Activated CD8-positive, alpha-beta memory T cell treated with anti-CD3 and anti-CD28 coated beads, Interleukin-2, amount 50 U/mL, for 4 hours (primary cell): ENCODE measurements around the gene HDAC4.

ENCODE experiments used
- DNase-seq: peaks from one replicate; pipeline ENCODE4 v3.0.0-alpha.2; 2020

HDAC4 gene

DNA sequence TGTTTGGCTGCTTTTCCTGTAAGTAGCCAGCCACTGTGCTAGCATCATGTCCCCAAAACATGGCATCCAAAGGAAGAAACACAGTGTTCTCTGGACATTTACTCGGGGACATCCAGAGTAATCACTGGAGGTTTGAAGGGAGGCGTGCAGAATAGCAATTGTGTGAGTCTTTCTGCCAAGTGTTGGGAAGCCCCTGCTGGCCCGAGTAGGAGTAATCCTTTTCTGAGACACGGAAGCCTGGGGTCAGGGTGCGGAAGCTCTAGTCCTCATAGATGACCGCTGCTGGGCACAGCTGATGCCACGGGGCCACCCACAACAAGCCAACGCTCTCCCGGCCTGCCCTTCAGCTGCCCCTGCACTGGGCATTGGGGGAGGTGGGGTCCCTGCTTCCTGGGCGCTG, 24.8 kb upstream of the HDAC4 start:
- DNase-seq: no peak

DNA sequence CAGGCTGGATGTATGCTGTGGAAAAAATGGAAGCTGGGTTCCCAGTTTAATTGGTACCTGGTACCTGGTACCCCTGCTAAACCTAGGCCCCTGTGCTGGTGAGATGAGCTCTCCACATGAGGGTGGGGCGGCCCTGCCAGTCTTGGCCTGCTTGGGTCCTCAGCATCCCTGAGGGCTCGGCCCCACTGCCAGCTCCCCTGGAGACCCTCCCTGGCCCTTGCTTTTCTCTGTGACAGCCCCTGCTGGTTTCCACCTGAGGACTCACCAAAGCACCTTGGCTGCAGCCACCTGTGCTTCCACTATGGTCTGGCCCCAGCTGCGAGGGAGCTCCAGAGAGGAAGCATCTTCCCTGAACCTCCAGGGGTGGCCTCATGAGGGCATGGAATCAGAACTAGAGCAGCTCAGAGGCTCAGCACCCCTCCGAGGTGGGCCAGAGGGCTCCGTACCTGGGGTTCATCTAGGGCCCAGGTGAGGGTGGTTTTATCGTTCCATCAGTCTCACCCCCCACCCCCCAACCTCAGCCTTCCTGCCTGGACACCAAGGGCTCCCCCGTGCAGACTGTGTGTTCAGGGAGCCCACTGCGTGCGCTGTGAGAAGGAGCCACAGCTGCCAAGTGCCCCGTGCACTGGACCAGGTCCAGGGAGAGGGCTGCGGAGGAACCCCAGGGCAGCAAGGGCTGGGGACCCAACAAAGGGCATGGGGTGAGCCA, 23.7 kb upstream of the HDAC4 start:
- DNase-seq: no peak

DNA sequence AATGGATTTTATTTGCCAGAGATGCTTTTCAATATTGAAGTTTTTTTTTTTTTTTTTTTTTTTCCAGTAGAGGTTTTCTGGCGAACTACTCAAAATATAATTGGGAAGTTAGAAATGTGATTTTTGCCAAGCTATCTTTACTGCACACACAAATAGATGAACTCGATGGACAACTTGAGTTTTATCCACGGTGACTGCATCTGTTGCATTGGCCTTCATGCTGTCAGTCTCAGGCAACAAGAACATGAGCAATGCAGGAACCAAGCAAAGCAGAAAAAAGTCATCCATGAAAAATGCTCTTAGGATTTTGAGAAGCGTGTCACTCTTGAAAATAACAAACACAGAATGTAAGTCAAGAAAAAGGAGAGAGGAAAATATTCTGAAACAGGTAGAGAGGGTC, 22.7 kb upstream of the HDAC4 start:
- no peak for DNase-seq

DNA sequence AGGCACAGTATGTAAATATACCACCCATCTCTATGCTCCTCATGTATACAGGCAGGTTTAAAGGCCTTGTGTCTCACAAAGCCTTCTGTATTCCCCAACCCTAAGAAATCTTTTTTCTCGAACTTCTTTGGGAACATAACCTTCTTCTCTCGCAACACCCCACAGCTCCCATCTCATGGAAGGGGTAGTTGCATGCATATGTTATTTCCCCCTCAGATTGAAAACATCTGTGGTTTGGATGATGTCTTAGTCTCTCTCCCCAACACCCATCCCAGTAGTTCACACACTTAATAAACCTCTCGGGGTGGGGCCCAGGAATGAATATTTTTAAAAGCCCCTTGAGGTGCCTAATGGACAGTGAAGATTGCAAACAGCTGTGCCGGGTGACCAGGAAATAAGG, 21.0 kb upstream of the HDAC4 start:
- no peak for DNase-seq

DNA sequence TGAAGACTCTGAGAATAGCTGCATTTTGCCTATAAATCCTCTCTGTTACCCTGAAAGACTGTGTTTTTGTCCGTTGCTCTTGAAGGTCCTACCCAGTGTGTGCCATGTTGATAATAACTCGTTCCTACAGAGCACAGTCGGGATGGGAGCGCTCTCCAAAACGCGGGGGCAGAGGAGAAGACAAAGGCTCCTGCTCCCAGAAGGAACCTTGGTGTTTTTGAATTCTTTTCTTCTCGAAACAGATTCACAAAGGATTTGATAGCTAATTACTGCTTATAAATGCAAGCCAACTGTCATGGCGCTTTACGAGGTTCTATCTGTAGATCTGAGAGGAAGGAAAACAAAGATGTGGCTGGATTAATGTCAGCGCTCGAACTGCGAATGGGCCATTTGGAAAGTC, 19.3 kb upstream of the HDAC4 start:
- no peak for DNase-seq

GRCh38 chr2:239418918-239419317, 18.1 kb upstream of the HDAC4 start:
- no peak for DNase-seq

DNA sequence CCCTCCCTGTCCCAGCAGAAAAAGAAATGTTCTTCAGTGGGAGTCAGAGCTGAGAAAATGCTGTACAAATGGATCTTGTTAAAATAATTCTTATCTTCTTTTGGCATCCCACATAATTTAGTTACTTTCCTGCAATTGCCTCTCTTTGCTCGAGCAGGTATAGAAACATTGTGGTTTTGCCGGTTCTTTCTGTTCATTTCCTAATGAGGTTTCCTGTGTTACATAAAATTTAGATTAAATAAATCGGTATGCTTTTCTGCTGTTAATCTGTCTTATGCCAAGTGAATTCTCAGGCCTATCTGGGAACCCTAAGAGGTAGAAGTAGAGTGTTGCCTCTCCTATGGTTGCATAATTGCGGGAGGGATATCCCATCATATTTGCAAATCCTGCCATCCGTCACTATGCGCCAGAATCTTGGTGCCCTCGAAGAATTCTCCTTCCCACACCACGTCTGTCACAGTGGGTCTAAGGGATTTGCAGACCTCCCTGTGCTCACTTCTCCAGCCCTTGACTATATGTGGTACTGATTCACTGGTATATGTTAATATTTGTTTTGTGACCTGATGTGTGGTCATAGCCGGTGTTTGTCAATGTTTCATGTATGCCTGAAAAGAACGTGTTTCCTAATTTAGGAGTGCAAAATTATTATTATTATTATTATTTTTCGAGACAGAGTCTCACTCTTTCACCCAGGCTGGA, 12.2 kb upstream of the HDAC4 start:
- no peak for DNase-seq

DNA sequence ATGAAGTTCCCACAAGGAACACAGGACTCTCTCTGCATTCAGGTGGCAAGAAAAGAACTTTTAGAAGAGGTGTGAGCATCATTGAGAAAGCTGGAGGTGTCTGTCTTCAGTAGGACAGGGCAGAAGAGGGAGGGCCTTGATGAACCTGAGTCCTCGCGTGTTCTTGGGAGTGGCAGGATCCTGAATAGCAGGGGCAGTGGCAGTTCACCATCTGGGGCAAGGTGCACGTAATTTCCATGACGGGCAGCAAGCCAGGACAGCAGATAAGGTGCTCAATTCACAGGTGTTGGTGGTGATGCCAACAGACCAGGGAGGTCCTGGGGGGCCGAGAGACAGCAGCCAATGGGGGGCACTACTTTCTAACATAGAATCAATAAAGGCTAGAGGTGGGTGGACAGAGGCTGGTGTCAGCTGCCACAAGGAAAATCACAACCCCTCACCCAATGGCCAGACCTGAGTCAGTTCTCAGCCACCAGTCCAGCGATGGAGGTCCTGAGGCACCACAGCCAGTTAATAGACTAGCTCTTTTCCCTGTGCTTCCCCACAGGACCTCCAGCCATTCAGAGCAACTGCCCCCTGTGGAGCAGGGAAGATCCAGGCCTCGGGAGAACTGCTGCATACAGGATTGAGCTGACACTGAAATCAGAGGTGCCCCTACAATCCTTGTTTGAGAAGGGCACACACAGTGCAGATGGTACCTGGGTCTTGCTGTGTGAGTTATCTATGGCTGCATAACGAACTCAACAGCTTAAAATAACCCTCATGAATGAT, 10.9 kb upstream of the HDAC4 start:
- no peak for DNase-seq

GRCh38 chr2:239411117-239411516, 10.3 kb upstream of the HDAC4 start:
- DNase-seq: no peak

- DNase-seq: no peak
Measured at GRCh38 chr2:239409976-239410375, 9.2 kb upstream of the HDAC4 start.

DNA sequence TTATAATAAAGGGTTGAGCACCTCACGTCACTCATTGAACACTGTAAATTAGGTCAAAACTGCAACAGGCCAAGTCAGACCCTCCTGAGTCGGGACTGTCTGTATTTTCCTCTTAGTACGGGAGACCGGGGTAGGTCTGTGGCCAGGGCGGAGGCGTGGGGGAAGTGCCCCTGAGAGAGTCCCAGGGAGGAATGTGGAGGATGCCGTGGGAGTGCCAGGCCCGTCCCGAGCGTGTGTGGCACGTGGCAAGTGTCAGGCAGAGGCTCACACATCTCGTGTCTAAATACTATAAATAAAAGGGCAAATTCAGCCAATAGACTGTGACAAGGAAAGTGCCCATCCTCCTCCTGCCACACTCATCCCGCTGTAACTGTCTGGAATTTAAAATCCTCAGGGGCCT, 6.3 kb upstream of the HDAC4 start:
- DNase-seq: no peak

DNA sequence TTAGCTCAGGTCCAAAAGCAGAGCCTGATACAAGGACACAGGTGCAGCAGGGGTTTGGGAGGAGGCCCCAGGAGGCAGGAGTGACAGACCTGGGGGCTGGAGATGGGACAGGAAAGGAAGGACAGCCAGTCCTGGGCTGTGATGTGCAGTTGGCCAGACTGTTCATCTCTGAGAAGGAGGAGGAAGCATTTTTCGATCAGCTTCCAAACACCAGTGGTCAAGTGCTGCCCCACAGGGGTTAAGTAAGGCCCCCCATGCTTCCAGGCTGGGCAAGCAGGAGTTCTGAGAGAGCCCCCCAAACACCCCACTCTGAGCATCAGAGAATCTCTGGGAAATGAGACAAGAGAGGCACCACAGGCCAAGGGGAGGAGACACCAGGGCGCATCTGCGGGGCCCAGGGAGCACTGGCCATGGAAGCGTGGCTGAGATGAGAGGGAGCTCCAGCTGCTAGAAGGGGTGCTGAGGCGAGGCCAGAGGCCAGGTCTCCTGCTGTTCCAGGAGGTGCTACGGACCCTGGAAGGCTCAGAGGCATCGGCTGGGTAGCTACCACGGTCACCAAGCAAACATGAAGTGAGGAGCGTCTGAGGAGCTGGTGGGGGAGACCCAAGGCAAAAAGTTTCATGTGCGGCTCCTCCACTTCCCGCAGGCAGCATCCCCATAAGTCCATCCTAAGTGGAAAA, 5.6 kb upstream of the HDAC4 start:
- no peak for DNase-seq

DNA sequence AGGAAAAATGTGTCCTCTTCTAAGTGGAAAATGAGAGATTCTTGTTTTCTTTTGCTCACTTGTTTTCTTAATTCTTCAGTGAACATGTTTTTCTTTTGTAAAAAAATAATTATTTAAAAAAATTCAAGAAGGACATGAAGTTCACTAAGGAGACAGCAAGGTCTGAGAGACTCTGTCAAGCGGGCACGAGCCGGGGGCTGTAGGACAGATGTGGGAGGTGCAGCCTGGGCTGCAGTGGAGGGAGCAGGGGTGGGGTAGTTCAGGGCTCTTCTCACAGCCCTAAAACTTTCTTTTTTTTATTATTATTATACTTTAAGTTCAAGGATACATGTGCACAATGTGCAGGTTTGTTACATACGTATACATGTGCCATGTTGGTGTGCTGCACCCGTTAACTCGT, 4.3 kb upstream of the HDAC4 start:
- DNase-seq: no peak

GRCh38 chr2:239402666-239403065, 1.8 kb upstream of the HDAC4 start:
- DNase-seq: no peak

- no peak for DNase-seq
Measured at GRCh38 chr2:239401881-239402233, 1.0 kb upstream of the HDAC4 start.

DNA sequence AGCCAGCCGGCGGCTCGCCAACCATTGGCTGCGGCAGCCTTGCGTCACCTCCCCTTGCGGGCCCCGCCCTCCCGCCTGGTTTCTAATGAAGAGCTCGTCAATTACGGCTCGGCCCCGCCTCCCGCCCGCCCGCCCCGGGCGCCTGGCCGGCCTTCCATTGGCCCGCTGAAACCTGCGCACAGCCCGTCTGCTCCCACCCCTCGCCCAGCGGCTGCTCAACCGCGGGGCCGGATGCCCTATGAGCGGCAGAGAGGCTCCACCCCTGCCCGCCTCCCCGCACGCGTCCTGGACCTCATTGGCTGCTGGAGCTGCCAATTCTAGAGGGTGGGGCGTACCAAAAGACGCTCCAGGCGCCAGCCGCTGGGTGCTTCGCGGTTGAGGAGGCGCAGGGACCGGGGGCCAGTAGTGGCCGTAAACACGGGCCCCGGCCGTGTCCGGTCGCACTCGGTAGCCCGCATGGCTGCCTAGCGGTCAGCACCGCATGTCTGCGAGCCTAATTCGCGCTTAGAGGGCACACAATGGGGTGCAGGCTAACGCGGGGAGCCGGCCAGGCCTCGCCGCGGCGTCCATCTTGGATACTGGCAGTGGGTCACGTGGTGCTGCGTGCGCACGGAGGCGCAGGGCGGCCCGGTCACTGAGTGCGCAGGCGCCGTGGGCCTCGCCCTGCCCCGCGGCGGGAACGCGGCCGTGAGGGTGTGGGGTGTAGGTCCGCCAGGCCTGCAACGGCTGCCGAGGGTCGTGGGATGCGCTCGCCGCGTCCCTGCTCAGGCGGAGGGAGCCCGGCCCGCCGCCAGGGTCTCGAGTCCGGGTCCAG, 454 bp upstream of the HDAC4 start:
- peak; percentile 100 for DNase-seq

- DNase-seq: no peak
Measured at GRCh38 chr2:239399921-239400595, 762 bp downstream of the HDAC4 start.

DNA sequence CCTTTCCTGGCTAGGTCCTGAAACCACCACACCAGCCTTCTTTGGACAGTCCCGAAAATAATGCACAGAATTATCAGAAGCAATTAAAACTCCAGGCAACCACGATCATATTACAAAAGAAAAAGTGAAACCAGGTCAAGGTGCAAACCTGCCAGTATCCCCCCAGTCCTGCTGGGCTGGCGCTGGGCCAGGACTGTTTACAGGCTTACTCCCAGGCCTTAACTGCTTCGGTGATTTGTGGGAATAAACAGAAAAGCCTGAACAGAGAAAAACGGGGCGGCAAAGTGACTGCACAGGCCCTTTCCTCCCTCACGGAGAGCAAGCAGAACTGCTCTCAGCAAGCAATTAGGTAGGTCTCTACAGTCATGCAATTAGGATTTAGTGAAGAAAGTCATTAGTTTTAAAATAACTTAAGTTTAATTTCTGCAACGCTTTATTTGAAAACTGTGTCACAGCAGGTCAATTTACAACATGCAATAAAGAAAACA, 1.3 kb downstream of the HDAC4 start:
- DNase-seq: peak; percentile 40

DNA sequence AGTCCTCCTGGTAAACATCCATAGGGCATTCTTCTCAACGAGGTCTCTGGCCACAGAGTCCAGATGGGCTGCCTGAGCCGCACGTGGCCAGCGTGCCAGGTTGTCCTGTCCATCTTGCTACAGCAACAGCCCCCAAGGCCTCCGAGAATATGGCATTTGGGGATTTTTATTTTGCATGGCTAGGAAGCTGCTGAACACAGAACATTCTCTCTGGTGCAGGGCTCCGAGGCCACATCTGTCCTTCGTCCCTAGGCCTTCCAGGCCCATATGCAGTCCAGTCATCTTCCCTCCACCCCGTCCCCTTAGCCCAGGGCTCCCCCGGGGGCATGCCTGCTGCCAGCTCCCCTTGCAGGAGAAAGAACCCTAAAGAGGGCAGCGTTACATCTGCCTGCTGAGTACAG, 2.3 kb downstream of the HDAC4 start:
- DNase-seq: no peak

DNA sequence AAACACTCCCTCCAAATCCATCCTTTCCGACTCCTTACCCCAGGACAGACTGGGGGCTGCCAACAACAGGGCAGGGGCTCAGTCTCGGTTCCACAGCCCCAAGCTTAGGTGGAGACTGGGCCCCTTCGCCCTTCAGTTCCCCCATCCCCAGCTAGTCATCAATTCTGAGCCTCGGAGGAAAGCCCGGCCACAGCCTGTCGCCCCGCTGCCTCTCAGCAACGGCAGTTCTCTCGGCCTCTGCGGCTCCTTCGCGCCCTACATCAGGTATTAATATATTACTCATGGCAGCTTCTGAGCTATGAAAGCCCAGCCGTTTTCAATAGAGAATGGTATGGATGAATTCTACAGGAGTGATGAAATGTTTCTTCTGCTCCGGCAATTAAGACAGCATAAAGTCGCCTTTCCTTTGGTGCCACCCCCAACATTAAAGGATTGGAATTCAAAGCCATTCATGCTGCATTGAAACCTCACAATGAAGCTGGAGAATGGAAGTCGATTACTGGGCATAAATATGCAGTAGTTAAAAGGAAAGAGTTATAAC, 2.8 kb downstream of the HDAC4 start:
- no peak for DNase-seq

GRCh38 chr2:239396881-239397681, 3.7 kb downstream of the HDAC4 start:
- peak; percentile 41 for DNase-seq
